GM19043 (cell line): ENCODE measurements around the gene MRGPRX2.

ENCODE experiments used
- ATAC-seq: cut with Tn5 transposase; IDR thresholded peaks from one replicate; pipeline ENCODE4 v1.9.1; 2021; ENCODE audit warnings: low read depth; ENCODE audit not compliant: unreplicated experiment

MRGPRX2 gene

GRCh38 chr11:19060629-19061028 is at the start of gene MRGPRX2:
Gene MRGPRX2, minus strand, starts transcription at chr11:19060717. Its CDS starts 4,315 bp downstream, at chr11:19056402.
- no peak for ATAC-seq

- no peak for ATAC-seq
Measured at GRCh38 chr11:19110295-19110694, 49.8 kb upstream of the MRGPRX2 start.

GRCh38 chr11:19107125-19107524 is 46.6 kb upstream of the MRGPRX2 start:
- ATAC-seq = no peak

GRCh38 chr11:19105011-19105410 is 44.5 kb upstream of the MRGPRX2 start:
- no peak for ATAC-seq

- no peak for ATAC-seq
Measured at GRCh38 chr11:19102521-19102900, 42.0 kb upstream of the MRGPRX2 start.

- ATAC-seq = no peak
Measured at GRCh38 chr11:19101796-19102520, 41.4 kb upstream of the MRGPRX2 start.

GRCh38 chr11:19100885-19101284 is 40.4 kb upstream of the MRGPRX2 start:
- no peak for ATAC-seq

GRCh38 chr11:19099093-19099492 is 38.6 kb upstream of the MRGPRX2 start:
- ATAC-seq = no peak

GRCh38 chr11:19094859-19095258 is 34.3 kb upstream of the MRGPRX2 start:
- ATAC-seq = no peak

- ATAC-seq = no peak
Measured at GRCh38 chr11:19093976-19094375, 33.5 kb upstream of the MRGPRX2 start.

- ATAC-seq = no peak
Measured at GRCh38 chr11:19092850-19093249, 32.3 kb upstream of the MRGPRX2 start.

- no peak for ATAC-seq
Measured at GRCh38 chr11:19092342-19092741, 31.8 kb upstream of the MRGPRX2 start.

- ATAC-seq = no peak
Measured at GRCh38 chr11:19091366-19091765, 30.8 kb upstream of the MRGPRX2 start.

GRCh38 chr11:19089421-19089820 is 28.9 kb upstream of the MRGPRX2 start:
- ATAC-seq = no peak

GRCh38 chr11:19088791-19089190 is 28.3 kb upstream of the MRGPRX2 start:
- ATAC-seq = no peak

GRCh38 chr11:19087658-19088057 is 27.1 kb upstream of the MRGPRX2 start:
- no peak for ATAC-seq

GRCh38 chr11:19084661-19085315 is 24.3 kb upstream of the MRGPRX2 start:
- ATAC-seq = no peak

- no peak for ATAC-seq
Measured at GRCh38 chr11:19083166-19083565, 22.6 kb upstream of the MRGPRX2 start.

GRCh38 chr11:19080579-19080993 is 20.1 kb upstream of the MRGPRX2 start:
- no peak for ATAC-seq

GRCh38 chr11:19079643-19080440 is 19.3 kb upstream of the MRGPRX2 start:
- no peak for ATAC-seq

GRCh38 chr11:19077965-19078364 is 17.4 kb upstream of the MRGPRX2 start:
- ATAC-seq = no peak
